Mucosa of stomach (tissue), 1 donor: Measurements from ENCODE around the gene CPSF4L.

Experiments used
- H3K27me3 ChIP-seq: one replicate; pipeline ENCODE4 v1.7.0; 2013; ENCODE audit warnings: mild to moderate bottlenecking, low read length; ENCODE audit not compliant: control insufficient read depth, insufficient read depth
- H3K36me3 ChIP-seq: one replicate; pipeline ENCODE4 v1.7.0; 2013; ENCODE audit warnings: low read length; ENCODE audit not compliant: control insufficient read depth, insufficient read depth
- H3K4me1 ChIP-seq: one replicate; pipeline ENCODE4 v1.7.0; 2013; ENCODE audit warnings: mild to moderate bottlenecking, low read length; ENCODE audit not compliant: control insufficient read depth, insufficient read depth
- H3K4me3 ChIP-seq: one replicate; pipeline ENCODE4 v1.7.0; 2013; ENCODE audit warnings: low read length
- H3K9ac ChIP-seq: one replicate; pipeline ENCODE4 v1.7.0; 2013; ENCODE audit warnings: mild to moderate bottlenecking, low read length, moderate library complexity
- H3K9me3 ChIP-seq: one replicate; pipeline ENCODE4 v1.7.0; 2013; ENCODE audit warnings: mild to moderate bottlenecking, low read length, moderate library complexity; ENCODE audit not compliant: control insufficient read depth
- donor health status: Pancreatic carcinoma.

Gene CPSF4L

GRCh38 chr17:73224237-73224636, 37.4 kb downstream of the CPSF4L start:
- H3K27me3 ChIP-seq: no peaks in the 10 kb centered on the region
- H3K9me3 ChIP-seq: no peaks in the 10 kb centered on the region
- no peaks in the 10 kb centered on the region for H3K36me3 ChIP-seq
- no peak overlapping the region for H3K4me3 ChIP-seq
- H3K4me1 ChIP-seq: peaks cover 23% of the 10 kb centered on the region
- H3K9ac ChIP-seq: no peak overlapping the region

GRCh38 chr17:73223626-73224230, 38.0 kb downstream of the CPSF4L start:
- Histone ChIP-seq H3K4me3 (no peak overlapping the region), H3K9me3 (no peaks in the 10 kb centered on the region), H3K4me1 (peaks cover 18% of the 10 kb centered on the region), H3K36me3 (no peaks in the 10 kb centered on the region), H3K9ac (no peak overlapping the region), H3K27me3 (no peaks in the 10 kb centered on the region)

- Histone ChIP-seq H3K9me3 (no peaks in the 10 kb centered on the region), H3K36me3 (no peaks in the 10 kb centered on the region), H3K27me3 (no peaks in the 10 kb centered on the region)
Observed at GRCh38 chr17:73215447-73215846, 46.2 kb downstream of the CPSF4L start.

GRCh38 chr17:73214851-73215250, 46.8 kb downstream of the CPSF4L start:
- no peaks in the 10 kb centered on the region for H3K27me3 ChIP-seq
- no peaks in the 10 kb centered on the region for H3K9me3 ChIP-seq
- H3K4me3 ChIP-seq: no peak overlapping the region
- no peaks in the 10 kb centered on the region for H3K36me3 ChIP-seq
- H3K9ac ChIP-seq: no peak overlapping the region
- peaks cover 23% of the 10 kb centered on the region for H3K4me1 ChIP-seq

More at GRCh38 chr17:73215447-73215846, 46.2 kb downstream of the CPSF4L start:
- H3K9ac ChIP-seq: no peak overlapping the region
- H3K4me1 ChIP-seq: peaks cover 23% of the 10 kb centered on the region
- H3K4me3 ChIP-seq: no peak overlapping the region

GRCh38 chr17:73214008-73214407, 47.7 kb downstream of the CPSF4L start:
- Histone ChIP-seq H3K27me3 (no peaks in the 10 kb centered on the region), H3K4me3 (no peak overlapping the region), H3K9me3 (no peaks in the 10 kb centered on the region), H3K36me3 (no peaks in the 10 kb centered on the region), H3K4me1 (peaks cover 23% of the 10 kb centered on the region), H3K9ac (no peak overlapping the region)

GRCh38 chr17:73211745-73212144, 49.9 kb downstream of the CPSF4L start:
- Histone ChIP-seq H3K4me3 (no peak overlapping the region), H3K4me1 (peaks cover 23% of the 10 kb centered on the region), H3K9ac (no peak overlapping the region), H3K9me3 (no peaks in the 10 kb centered on the region), H3K36me3 (peaks cover 10% of the 10 kb centered on the region), H3K27me3 (no peaks in the 10 kb centered on the region)

- Histone ChIP-seq H3K4me3 (no peak overlapping the region), H3K36me3 (peaks cover 18% of the 10 kb centered on the region), H3K4me1 (peaks cover 8% of the 10 kb centered on the region), H3K27me3 (no peaks in the 10 kb centered on the region), H3K9ac (no peak overlapping the region), H3K9me3 (no peaks in the 10 kb centered on the region)
Observed at GRCh38 chr17:73210002-73210678, 51.5 kb downstream of the CPSF4L start.

- no peak overlapping the region for H3K4me3 ChIP-seq
- no peaks in the 10 kb centered on the region for H3K27me3 ChIP-seq
- peaks cover 18% of the 10 kb centered on the region for H3K36me3 ChIP-seq
- H3K9ac ChIP-seq: no peak overlapping the region
- peaks cover 1% of the 10 kb centered on the region for H3K4me1 ChIP-seq
- H3K9me3 ChIP-seq: no peaks in the 10 kb centered on the region
Observed at GRCh38 chr17:73209436-73209835, 52.2 kb downstream of the CPSF4L start.

- H3K9ac ChIP-seq: no peak overlapping the region
- H3K27me3 ChIP-seq: no peaks in the 10 kb centered on the region
- no peak overlapping the region for H3K4me3 ChIP-seq
- H3K9me3 ChIP-seq: no peaks in the 10 kb centered on the region
- H3K36me3 ChIP-seq: peaks cover 24% of the 10 kb centered on the region
- peaks cover 8% of the 10 kb centered on the region for H3K4me1 ChIP-seq
Observed at GRCh38 chr17:73208139-73208827, 53.4 kb downstream of the CPSF4L start.

- Histone ChIP-seq H3K27me3 (no peaks in the 10 kb centered on the region), H3K9me3 (no peaks in the 10 kb centered on the region), H3K9ac (no peak overlapping the region), H3K4me1 (peaks cover 17% of the 10 kb centered on the region), H3K36me3 (peaks cover 32% of the 10 kb centered on the region), H3K4me3 (no peak overlapping the region)
Observed at GRCh38 chr17:73205459-73205961, 56.2 kb downstream of the CPSF4L start.

- Histone ChIP-seq H3K4me3 (no peak overlapping the region), H3K9me3 (no peaks in the 10 kb centered on the region), H3K9ac (no peak overlapping the region), H3K4me1 (peaks cover 17% of the 10 kb centered on the region), H3K27me3 (no peaks in the 10 kb centered on the region), H3K36me3 (peaks cover 35% of the 10 kb centered on the region)
Observed at GRCh38 chr17:73203788-73204479, 57.7 kb downstream of the CPSF4L start.
